GM21825 (cell line): ENCODE measurements around the gene LDHAL6A.
"Not testable (repeated sequence)": the region's sequence is repeated elsewhere in the genome, so short reads cannot be mapped to it uniquely, and the experiment has no call there.

Experiments
- ATAC-seq: cut with Tn5 transposase; IDR thresholded peaks from one replicate; pipeline ENCODE4 v1.9.1; 2021; ENCODE audit warnings: mild to moderate bottlenecking, moderate library complexity; ENCODE audit not compliant: unreplicated experiment

LDHAL6A gene

GRCh38 chr11:18455686-18456372 is at the start of gene LDHAL6A:
LDHAL6A (plus strand) TSS chr11:18455856; CDS start chr11:18456681, 825 bp downstream.
- no peak for ATAC-seq

- not testable (repeated sequence) for ATAC-seq
Observed at GRCh38 chr11:18407400-18407799, 48.3 kb upstream of the LDHAL6A start.

- ATAC-seq, result no peak
Observed at GRCh38 chr11:18408558-18409291, 46.9 kb upstream of the LDHAL6A start.

- no peak for ATAC-seq
Observed at GRCh38 chr11:18416459-18416858, 39.2 kb upstream of the LDHAL6A start.

- ATAC-seq, result no peak
Observed at GRCh38 chr11:18419040-18419439, 36.6 kb upstream of the LDHAL6A start.

- ATAC-seq, result no peak
Observed at GRCh38 chr11:18420067-18420466, 35.6 kb upstream of the LDHAL6A start.

GRCh38 chr11:18427240-18427639 is 28.4 kb upstream of the LDHAL6A start:
- no peak for ATAC-seq

- ATAC-seq, result no peak
Observed at GRCh38 chr11:18429332-18429731, 26.3 kb upstream of the LDHAL6A start.

GRCh38 chr11:18438691-18439090 is 17.0 kb upstream of the LDHAL6A start:
- ATAC-seq, result no peak

GRCh38 chr11:18449251-18449650 is 6.4 kb upstream of the LDHAL6A start:
- ATAC-seq, result no peak

GRCh38 chr11:18452927-18453326 is 2.7 kb upstream of the LDHAL6A start:
- no peak for ATAC-seq

- no peak for ATAC-seq
Observed at GRCh38 chr11:18457450-18457849, 1.8 kb downstream of the LDHAL6A start.

- ATAC-seq, result no peak
Observed at GRCh38 chr11:18459634-18460033, 4.0 kb downstream of the LDHAL6A start.

GRCh38 chr11:18461909-18462308 is 6.3 kb downstream of the LDHAL6A start:
- ATAC-seq, result no peak

- ATAC-seq, result no peak
Observed at GRCh38 chr11:18463439-18463838, 7.8 kb downstream of the LDHAL6A start.

GRCh38 chr11:18466402-18466801 is 10.7 kb downstream of the LDHAL6A start:
- no peak for ATAC-seq

GRCh38 chr11:18468059-18468458 is 12.4 kb downstream of the LDHAL6A start:
- ATAC-seq, result no peak

GRCh38 chr11:18468961-18469360 is 13.3 kb downstream of the LDHAL6A start:
- ATAC-seq, result no peak

- no peak for ATAC-seq
Observed at GRCh38 chr11:18471995-18472394, 16.3 kb downstream of the LDHAL6A start.

- no peak for ATAC-seq
Observed at GRCh38 chr11:18472587-18472986, 16.9 kb downstream of the LDHAL6A start.

- ATAC-seq, result no peak
Observed at GRCh38 chr11:18479063-18479462, 23.4 kb downstream of the LDHAL6A start.

GRCh38 chr11:18485913-18486528 is 30.4 kb downstream of the LDHAL6A start:
- ATAC-seq, result no peak
